DMS153 (cell line): ENCODE measurements around the gene ST3GAL3.
A peak's percentile ranks its signal among the peaks of the same experiment; 100 is the strongest.
"Not testable (repeated sequence)": the region's sequence is repeated elsewhere in the genome, so short reads cannot be mapped to it uniquely, and the experiment has no call there.

ENCODE experiments used
- DNase-seq: peaks from one replicate; lab custom pipeline; 2025; lab: John Stamatoyannopoulos, UW

ST3GAL3 gene

GRCh38 chr1:43822040-43822690, 114.8 kb downstream of the ST3GAL3 start:
- no peak for DNase-seq

- no peak for DNase-seq
These were observed 117.5 kb downstream of the ST3GAL3 start for GRCh38 chr1:43824795-43825194.

- DNase-seq: no peak
These were observed 121.2 kb downstream of the ST3GAL3 start for GRCh38 chr1:43828574-43828973.

GRCh38 chr1:43830802-43831201, 123.5 kb downstream of the ST3GAL3 start:
- DNase-seq: no peak

GRCh38 chr1:43831851-43832250, 124.5 kb downstream of the ST3GAL3 start:
- no peak for DNase-seq

- no peak for DNase-seq
These were observed 124.9 kb downstream of the ST3GAL3 start for GRCh38 chr1:43832255-43832654.

GRCh38 chr1:43832998-43833397, 125.7 kb downstream of the ST3GAL3 start:
- no peak for DNase-seq

GRCh38 chr1:43833902-43834279, 126.6 kb downstream of the ST3GAL3 start:
- DNase-seq: not testable (repeated sequence)

- no peak for DNase-seq
These were observed 127.1 kb downstream of the ST3GAL3 start for GRCh38 chr1:43834280-43835081.

GRCh38 chr1:43835082-43836021, 128.0 kb downstream of the ST3GAL3 start:
- no peak for DNase-seq

- DNase-seq: peak; percentile 96
These were observed 129.1 kb downstream of the ST3GAL3 start for GRCh38 chr1:43836267-43836951.

- no peak for DNase-seq
These were observed 131.7 kb downstream of the ST3GAL3 start for GRCh38 chr1:43839056-43839455.

- no peak for DNase-seq
These were observed 134.2 kb downstream of the ST3GAL3 start for GRCh38 chr1:43841321-43842174.

GRCh38 chr1:43842175-43842498, 134.8 kb downstream of the ST3GAL3 start:
- DNase-seq: no peak

- no peak for DNase-seq
These were observed 136.3 kb downstream of the ST3GAL3 start for GRCh38 chr1:43843684-43844083.

- no peak for DNase-seq
These were observed 136.8 kb downstream of the ST3GAL3 start for GRCh38 chr1:43844114-43844513.

- DNase-seq: no peak
These were observed 140.0 kb downstream of the ST3GAL3 start for GRCh38 chr1:43847290-43847689.

GRCh38 chr1:43847882-43848281, 140.5 kb downstream of the ST3GAL3 start:
- DNase-seq: no peak

- DNase-seq: no peak
These were observed 142.3 kb downstream of the ST3GAL3 start for GRCh38 chr1:43849670-43850069.

- no peak for DNase-seq
These were observed 143.4 kb downstream of the ST3GAL3 start for GRCh38 chr1:43850591-43851233.
